ENCODE measurements around the gene ATP9A. TPM values are rescaled to one million over a fixed set of nuclear protein-coding genes. Genes with fewer than 3 reads are reported as not detected.

The ATP9A gene
- total RNA-seq, 1 donor from 2014 or later = 35.8 TPM

- no peak overlapping the region for H3K4me3 ChIP-seq
- no peaks in the 10 kb centered on the region for H3K9me3 ChIP-seq
- H3K27ac ChIP-seq = no peak overlapping the region
- H3K36me3 ChIP-seq = no peaks in the 10 kb centered on the region
- intact Hi-C loops (cut with DNase I) = no loop called here
- no peaks in the 10 kb centered on the region for H3K27me3 ChIP-seq
- TF ChIP-seq POLR2AphosphoS5 (IDR thresholded peaks at IDR 0.05; ENCODE audit: insufficient read depth in 1 of 2, low read depth in 1 of 2) = no peak
- no peak for TF ChIP-seq POLR2A (IDR thresholded peaks at IDR 0.05)
- TF ChIP-seq CTCF (IDR thresholded peaks at IDR 0.05) = no peak
- DNase-seq (ENCODE audit: extremely low spot score in 2 of 2) = no peak
- H3K4me1 ChIP-seq = no peaks in the 10 kb centered on the region
These were observed 183.5 kb downstream of the ATP9A start for GRCh38 chr20:51584737-51585136.

- no peak for TF ChIP-seq POLR2AphosphoS5 (IDR thresholded peaks at IDR 0.05; ENCODE audit: insufficient read depth in 1 of 2, low read depth in 1 of 2)
- TF ChIP-seq CTCF (IDR thresholded peaks at IDR 0.05) = no peak
- TF ChIP-seq POLR2A (IDR thresholded peaks at IDR 0.05) = no peak
- no peak for DNase-seq (ENCODE audit: extremely low spot score in 2 of 2)
- Histone ChIP-seq H3K4me3 (no peak overlapping the region), H3K9me3 (no peaks in the 10 kb centered on the region), H3K4me1 (no peaks in the 10 kb centered on the region), H3K27me3 (no peaks in the 10 kb centered on the region), H3K36me3 (no peaks in the 10 kb centered on the region), H3K27ac (no peak overlapping the region)
- intact Hi-C loops (cut with DNase I) = no loop called here
These were observed 184.1 kb downstream of the ATP9A start for GRCh38 chr20:51584116-51584515.

- intact Hi-C loops (cut with DNase I) = no loop called here
- DNase-seq (ENCODE audit: extremely low spot score in 2 of 2) = no peak
- Histone ChIP-seq H3K4me3 (no peak overlapping the region), H3K9me3 (no peaks in the 10 kb centered on the region), H3K36me3 (no peaks in the 10 kb centered on the region), H3K27me3 (no peaks in the 10 kb centered on the region), H3K4me1 (no peaks in the 10 kb centered on the region), H3K27ac (no peak overlapping the region)
- TF ChIP-seq POLR2A (IDR thresholded peaks at IDR 0.05) (no peak), POLR2AphosphoS5 (IDR thresholded peaks at IDR 0.05; ENCODE audit: insufficient read depth in 1 of 2, low read depth in 1 of 2) (no peak), CTCF (IDR thresholded peaks at IDR 0.05) (no peak)
These were observed 184.7 kb downstream of the ATP9A start for GRCh38 chr20:51583499-51583898.

GRCh38 chr20:51583073-51583472 is 185.1 kb downstream of the ATP9A start:
- H3K27ac ChIP-seq = no peak overlapping the region
- no peaks in the 10 kb centered on the region for H3K27me3 ChIP-seq
- DNase-seq (ENCODE audit: extremely low spot score in 2 of 2) = no peak
- H3K9me3 ChIP-seq = no peaks in the 10 kb centered on the region
- intact Hi-C loops (cut with DNase I) = no loop called here
- TF ChIP-seq POLR2A (IDR thresholded peaks at IDR 0.05) (no peak), CTCF (IDR thresholded peaks at IDR 0.05) (no peak), POLR2AphosphoS5 (IDR thresholded peaks at IDR 0.05; ENCODE audit: insufficient read depth in 1 of 2, low read depth in 1 of 2) (no peak)
- H3K36me3 ChIP-seq = no peaks in the 10 kb centered on the region
- no peaks in the 10 kb centered on the region for H3K4me1 ChIP-seq
- no peak overlapping the region for H3K4me3 ChIP-seq

- Histone ChIP-seq H3K4me3 (no peak overlapping the region), H3K4me1 (no peaks in the 10 kb centered on the region), H3K9me3 (no peaks in the 10 kb centered on the region), H3K27ac (no peak overlapping the region), H3K36me3 (no peaks in the 10 kb centered on the region), H3K27me3 (no peaks in the 10 kb centered on the region)
- TF ChIP-seq POLR2A (IDR thresholded peaks at IDR 0.05) (no peak), POLR2AphosphoS5 (IDR thresholded peaks at IDR 0.05; ENCODE audit: insufficient read depth in 1 of 2, low read depth in 1 of 2) (no peak), CTCF (IDR thresholded peaks at IDR 0.05) (no peak)
- DNase-seq (ENCODE audit: extremely low spot score in 2 of 2) = no peak
- intact Hi-C loops (cut with DNase I) = no loop called here
These were observed 186.6 kb downstream of the ATP9A start for GRCh38 chr20:51581571-51581970.
